ENCODE results near the gene TNFRSF11A.

- no peak for TF ChIP-seq CTCF (IDR thresholded peaks at IDR 0.05; ENCODE audit: insufficient read depth, low read depth, low read length)
- TF ChIP-seq EZH2 (IDR thresholded peaks at IDR 0.05; ENCODE audit: insufficient read depth, low read length), result no peak
These were observed 43.4 kb upstream of the TNFRSF11A start for GRCh38 chr18:62281684-62282083.

Measured in astrocyte (in vitro differentiated cells and primary cell).